Nephron (organoid): Measurements from ENCODE around the gene STAT4.

ENCODE experiments used
- H3K27ac Mint-ChIP-seq, 3 experiments: 2 replicates each; pipeline ENCODE4 v1.8.0; 2020; ENCODE audit warnings: mixed read lengths in 3 of 3, mild to moderate bottlenecking in 2 of 3, moderate library complexity in 1 of 3
- H3K27me3 Mint-ChIP-seq: 2 replicates; pipeline ENCODE4 v1.8.0; 2021; ENCODE audit warnings: low read depth, mild to moderate bottlenecking, moderate library complexity, mixed read lengths
- H3K36me3 Mint-ChIP-seq: 2 replicates; pipeline ENCODE4 v1.8.0; 2020; ENCODE audit warnings: low read depth, mixed read lengths
- H3K4me1 Mint-ChIP-seq: 2 replicates; pipeline ENCODE4 v1.8.0; 2020; ENCODE audit warnings: mixed read lengths
- H3K4me3 Mint-ChIP-seq, 3 experiments: 2 replicates each; pipeline ENCODE4 v1.8.0; 2020; ENCODE audit warnings: mild to moderate bottlenecking in 3 of 3, mixed read lengths in 3 of 3, moderate library complexity in 2 of 3
- H3K9me3 Mint-ChIP-seq: 2 replicates; pipeline ENCODE4 v1.8.0; 2020; ENCODE audit warnings: mixed read lengths
- TF ChIP-seq, protein P1 (sequence below), 3 experiments: fragments of 200-600 bp; sonication (generic); IDR thresholded peaks; one replicate each; pipeline ENCODE4 v1.5.0; 2021; ENCODE audit warnings: antibody characterized with exemption in 3 of 3; ENCODE audit not compliant: unreplicated experiment in 3 of 3

The STAT4 gene

DNA sequence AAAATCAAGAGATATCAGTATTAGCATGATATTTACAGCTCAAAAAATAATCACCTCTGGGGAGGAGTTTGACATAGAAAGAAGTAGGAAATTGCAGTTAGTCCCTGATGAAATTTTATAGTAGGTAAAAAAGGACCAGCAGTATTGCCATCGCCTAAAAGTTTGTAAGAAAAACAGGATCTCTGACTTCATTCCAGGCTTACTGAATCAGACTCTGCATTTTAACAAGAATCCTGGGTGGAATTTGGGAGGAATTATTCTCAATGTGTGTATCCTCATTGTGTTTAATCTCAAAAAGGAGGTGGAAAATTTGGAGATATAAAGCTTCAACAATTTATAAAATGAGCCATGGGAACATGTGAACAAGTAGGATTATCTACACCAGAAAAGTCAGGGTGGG is 105.7 kb downstream of the STAT4 start:
- TF ChIP-seq, protein P1, sequence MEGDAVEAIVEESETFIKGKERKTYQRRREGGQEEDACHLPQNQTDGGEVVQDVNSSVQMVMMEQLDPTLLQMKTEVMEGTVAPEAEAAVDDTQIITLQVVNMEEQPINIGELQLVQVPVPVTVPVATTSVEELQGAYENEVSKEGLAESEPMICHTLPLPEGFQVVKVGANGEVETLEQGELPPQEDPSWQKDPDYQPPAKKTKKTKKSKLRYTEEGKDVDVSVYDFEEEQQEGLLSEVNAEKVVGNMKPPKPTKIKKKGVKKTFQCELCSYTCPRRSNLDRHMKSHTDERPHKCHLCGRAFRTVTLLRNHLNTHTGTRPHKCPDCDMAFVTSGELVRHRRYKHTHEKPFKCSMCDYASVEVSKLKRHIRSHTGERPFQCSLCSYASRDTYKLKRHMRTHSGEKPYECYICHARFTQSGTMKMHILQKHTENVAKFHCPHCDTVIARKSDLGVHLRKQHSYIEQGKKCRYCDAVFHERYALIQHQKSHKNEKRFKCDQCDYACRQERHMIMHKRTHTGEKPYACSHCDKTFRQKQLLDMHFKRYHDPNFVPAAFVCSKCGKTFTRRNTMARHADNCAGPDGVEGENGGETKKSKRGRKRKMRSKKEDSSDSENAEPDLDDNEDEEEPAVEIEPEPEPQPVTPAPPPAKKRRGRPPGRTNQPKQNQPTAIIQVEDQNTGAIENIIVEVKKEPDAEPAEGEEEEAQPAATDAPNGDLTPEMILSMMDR (IDR thresholded peaks at IDR 0.05; ENCODE audit: unreplicated experiment in 3 of 3): no peak

DNA sequence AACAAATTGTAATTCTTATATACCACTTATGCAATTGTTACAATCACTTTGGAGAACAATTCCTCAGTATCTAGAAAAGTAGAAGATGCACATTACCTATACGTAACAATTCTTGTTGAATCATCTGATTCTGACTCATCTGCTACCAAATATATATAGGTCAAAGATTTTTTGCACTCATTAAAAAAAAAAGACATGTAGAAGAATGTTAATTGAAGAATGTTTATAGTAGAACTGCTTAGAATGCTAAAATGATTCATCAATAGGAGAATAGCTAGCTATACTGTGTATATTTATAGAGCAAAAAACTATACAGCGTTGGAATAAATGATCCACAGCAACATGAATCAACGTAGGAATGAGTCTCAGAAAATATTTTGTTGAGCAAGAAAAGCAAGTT is 107.4 kb downstream of the STAT4 start:
- no peaks in the 10 kb centered on the region for H3K36me3 Mint-ChIP-seq
- H3K4me1 Mint-ChIP-seq: no peaks in the 10 kb centered on the region
- no peak overlapping the region for H3K4me3 Mint-ChIP-seq
- H3K9me3 Mint-ChIP-seq: peaks cover 4% of the 10 kb centered on the region
- H3K27ac Mint-ChIP-seq: no peak overlapping the region
- H3K27me3 Mint-ChIP-seq: no peaks in the 10 kb centered on the region
- TF ChIP-seq, protein P1 (IDR thresholded peaks at IDR 0.05; ENCODE audit: unreplicated experiment in 3 of 3): no peak

More for the DNA sequence above, 105.7 kb downstream of the STAT4 start:
- Mint-ChIP-seq H3K4me1 (no peaks in the 10 kb centered on the region), H3K9me3 (peaks cover 4% of the 10 kb centered on the region), H3K27ac (no peak overlapping the region), H3K36me3 (no peaks in the 10 kb centered on the region), H3K27me3 (no peaks in the 10 kb centered on the region), H3K4me3 (no peak overlapping the region)

DNA sequence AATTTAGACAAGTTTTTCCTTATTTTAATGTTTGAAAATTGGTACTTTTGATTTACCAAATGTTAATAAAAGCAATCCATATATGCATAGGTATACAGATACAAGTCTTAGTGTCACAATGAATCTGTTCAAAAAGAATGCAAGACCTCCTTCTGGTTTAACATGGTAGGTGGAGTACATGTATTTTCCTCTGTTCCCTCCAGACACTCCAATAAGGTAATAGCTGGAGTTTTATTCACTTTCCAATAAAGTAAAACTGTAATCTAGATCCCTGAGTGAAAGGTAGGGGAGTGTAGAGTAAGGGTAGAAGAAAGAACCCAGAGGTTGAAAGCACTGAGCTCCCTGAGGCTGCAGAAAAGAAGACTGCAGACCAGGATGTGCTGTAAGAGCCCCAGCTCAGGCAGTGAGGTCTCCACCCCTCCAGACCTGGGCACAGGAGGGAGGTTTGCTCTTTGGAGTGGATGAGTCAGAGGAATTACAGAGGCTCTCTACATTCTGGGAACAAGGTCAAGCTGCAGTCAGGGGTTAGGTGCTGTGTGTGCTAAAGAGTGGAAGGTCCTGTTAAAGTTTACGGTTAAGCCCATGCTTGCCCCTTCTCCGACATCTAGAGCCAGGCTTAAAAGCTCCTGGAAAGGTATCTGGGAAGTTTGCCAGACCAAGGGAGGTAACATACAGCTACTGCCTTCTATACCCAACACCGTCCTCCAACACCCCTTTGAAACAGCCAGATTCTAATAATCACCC is 109.2 kb downstream of the STAT4 start:
- Mint-ChIP-seq H3K27me3 (no peaks in the 10 kb centered on the region), H3K4me1 (no peaks in the 10 kb centered on the region), H3K27ac (peak overlapping the region in 2 of 3 experiments; percentile 53 to 70), H3K36me3 (no peaks in the 10 kb centered on the region), H3K9me3 (peaks cover 4% of the 10 kb centered on the region), H3K4me3 (no peak overlapping the region)
- TF ChIP-seq, protein P1 (IDR thresholded peaks at IDR 0.05; ENCODE audit: unreplicated experiment in 3 of 3): no peak

DNA sequence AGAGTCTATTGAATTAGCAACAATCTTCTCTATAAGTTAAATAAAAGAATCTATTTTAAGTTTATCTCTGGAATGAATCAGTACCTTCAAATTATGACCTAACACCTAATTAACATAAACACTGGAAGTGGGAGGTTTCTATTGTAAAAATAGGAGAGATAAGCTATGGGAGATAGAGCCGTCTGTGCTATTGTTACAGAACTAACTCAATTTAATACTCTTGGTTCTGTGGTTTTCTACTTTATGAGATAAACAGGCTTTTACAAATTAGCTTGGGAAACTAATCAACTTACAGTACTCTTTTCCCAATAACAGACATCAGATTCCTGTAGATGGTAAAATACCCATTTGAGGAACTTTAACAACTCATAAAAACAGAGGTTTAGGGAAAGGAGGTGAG is 111.2 kb downstream of the STAT4 start:
- no peaks in the 10 kb centered on the region for H3K36me3 Mint-ChIP-seq
- peaks cover 4% of the 10 kb centered on the region for H3K9me3 Mint-ChIP-seq
- TF ChIP-seq, protein P1 (IDR thresholded peaks at IDR 0.05; ENCODE audit: unreplicated experiment in 3 of 3): no peak
- no peaks in the 10 kb centered on the region for H3K27me3 Mint-ChIP-seq
- H3K27ac Mint-ChIP-seq: no peak overlapping the region
- H3K4me1 Mint-ChIP-seq: no peaks in the 10 kb centered on the region
- H3K4me3 Mint-ChIP-seq: no peak overlapping the region

DNA sequence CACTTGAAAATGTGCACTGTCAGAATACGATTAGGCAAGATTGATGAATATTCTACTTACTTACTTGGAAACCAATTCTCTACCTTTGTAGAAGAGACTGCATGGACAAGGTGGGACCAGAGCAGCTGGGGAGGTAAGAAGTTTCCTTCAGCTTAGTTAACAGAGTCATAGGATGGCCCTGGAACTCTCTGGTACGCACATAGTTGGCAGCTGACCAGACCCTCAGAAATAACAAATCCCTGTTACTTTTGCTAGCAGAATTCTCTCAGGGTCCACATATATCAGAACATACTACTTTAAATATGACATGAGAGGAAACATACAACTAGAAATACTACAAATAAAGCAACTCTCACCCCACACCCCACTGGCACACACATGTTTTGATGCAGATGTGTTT is 112.1 kb downstream of the STAT4 start:
- H3K4me3 Mint-ChIP-seq: no peak overlapping the region
- no peaks in the 10 kb centered on the region for H3K36me3 Mint-ChIP-seq
- no peaks in the 10 kb centered on the region for H3K9me3 Mint-ChIP-seq
- no peak overlapping the region for H3K27ac Mint-ChIP-seq
- H3K4me1 Mint-ChIP-seq: no peaks in the 10 kb centered on the region
- H3K27me3 Mint-ChIP-seq: no peaks in the 10 kb centered on the region
- TF ChIP-seq, protein P1 (IDR thresholded peaks at IDR 0.05; ENCODE audit: unreplicated experiment in 3 of 3): no peak

DNA sequence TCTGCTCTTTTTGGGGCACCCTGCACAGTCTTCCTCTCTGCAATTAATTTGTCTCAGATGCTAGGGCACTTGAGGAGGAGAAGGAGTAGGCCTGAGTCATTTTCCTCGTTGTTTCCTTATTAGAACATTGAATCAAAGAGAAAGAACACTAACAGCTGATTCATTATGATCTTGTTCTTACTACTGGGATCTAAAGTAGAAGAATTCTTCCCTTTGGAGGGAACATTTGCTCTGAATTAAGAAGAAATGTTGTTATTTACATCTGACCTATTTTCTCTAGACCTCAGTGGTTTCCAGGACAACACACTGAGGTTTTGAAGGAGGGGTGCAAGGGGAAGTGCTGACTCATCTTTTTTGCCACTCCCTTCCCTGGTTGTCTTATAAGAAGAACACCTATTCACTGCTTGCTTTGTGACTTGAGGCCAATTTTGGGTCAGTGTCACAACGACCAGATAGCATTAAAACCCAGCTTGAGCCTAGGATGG is 112.5 kb downstream of the STAT4 start:
- Mint-ChIP-seq H3K9me3 (no peaks in the 10 kb centered on the region), H3K4me3 (no peak overlapping the region), H3K36me3 (no peaks in the 10 kb centered on the region), H3K27ac (no peak overlapping the region), H3K4me1 (no peaks in the 10 kb centered on the region), H3K27me3 (no peaks in the 10 kb centered on the region)
- TF ChIP-seq, protein P1 (IDR thresholded peaks at IDR 0.05; ENCODE audit: unreplicated experiment in 3 of 3): no peak
